ENCODE data around the gene PLAC1.

PLAC1 gene

GRCh38 chrX:134570899-134571298, 87.4 kb downstream of the PLAC1 start:
- H3K27ac Mint-ChIP-seq: no peak overlapping the region
- no peaks in the 10 kb centered on the region for H3K9me3 Mint-ChIP-seq
- peaks cover 12% of the 10 kb centered on the region for H3K4me1 Mint-ChIP-seq (ENCODE audit: low read depth)
- H3K4me3 Mint-ChIP-seq: no peak overlapping the region
- peaks cover 5% of the 10 kb centered on the region for H3K27me3 Mint-ChIP-seq (ENCODE audit: low read depth)
- H3K36me3 Mint-ChIP-seq (ENCODE audit: low read depth): no peaks in the 10 kb centered on the region
- no peak for DNase-seq (ENCODE audit: low spot score)

GRCh38 chrX:134570509-134570846, 87.8 kb downstream of the PLAC1 start:
- DNase-seq (ENCODE audit: low spot score): no peak
- Mint-ChIP-seq H3K27ac (no peak overlapping the region), H3K4me3 (no peak overlapping the region), H3K27me3 (ENCODE audit: low read depth) (peaks cover 5% of the 10 kb centered on the region), H3K36me3 (ENCODE audit: low read depth) (no peaks in the 10 kb centered on the region), H3K4me1 (ENCODE audit: low read depth) (peaks cover 12% of the 10 kb centered on the region), H3K9me3 (no peaks in the 10 kb centered on the region)

- H3K4me1 Mint-ChIP-seq (ENCODE audit: low read depth): peaks cover 12% of the 10 kb centered on the region
- no peak for DNase-seq (ENCODE audit: low spot score)
- no peaks in the 10 kb centered on the region for H3K9me3 Mint-ChIP-seq
- H3K4me3 Mint-ChIP-seq: no peak overlapping the region
- no peaks in the 10 kb centered on the region for H3K36me3 Mint-ChIP-seq (ENCODE audit: low read depth)
- no peak overlapping the region for H3K27ac Mint-ChIP-seq
- peaks cover 5% of the 10 kb centered on the region for H3K27me3 Mint-ChIP-seq (ENCODE audit: low read depth)
These were observed 89.0 kb downstream of the PLAC1 start for GRCh38 chrX:134569306-134569705.

- Mint-ChIP-seq H3K36me3 (ENCODE audit: low read depth) (no peaks in the 10 kb centered on the region), H3K9me3 (no peaks in the 10 kb centered on the region), H3K4me1 (ENCODE audit: low read depth) (peaks cover 12% of the 10 kb centered on the region), H3K27me3 (ENCODE audit: low read depth) (peaks cover 3% of the 10 kb centered on the region), H3K4me3 (no peak overlapping the region), H3K27ac (no peak overlapping the region)
- DNase-seq (ENCODE audit: low spot score): no peak
These were observed 89.8 kb downstream of the PLAC1 start for GRCh38 chrX:134568285-134569016.

GRCh38 chrX:134566506-134566905, 91.8 kb downstream of the PLAC1 start:
- Mint-ChIP-seq H3K4me3 (no peak overlapping the region), H3K27me3 (ENCODE audit: low read depth) (peaks cover 5% of the 10 kb centered on the region), H3K4me1 (ENCODE audit: low read depth) (peaks cover 12% of the 10 kb centered on the region)

GRCh38 chrX:134562002-134562401, 96.3 kb downstream of the PLAC1 start:
- Mint-ChIP-seq H3K27me3 (ENCODE audit: low read depth) (peaks cover 13% of the 10 kb centered on the region), H3K9me3 (no peaks in the 10 kb centered on the region), H3K36me3 (ENCODE audit: low read depth) (no peaks in the 10 kb centered on the region), H3K4me3 (no peak overlapping the region), H3K4me1 (ENCODE audit: low read depth) (peaks cover 4% of the 10 kb centered on the region), H3K27ac (no peak overlapping the region)
- no peak for DNase-seq (ENCODE audit: low spot score)

More at GRCh38 chrX:134566506-134566905, 91.8 kb downstream of the PLAC1 start:
- no peak for DNase-seq (ENCODE audit: low spot score)
- no peaks in the 10 kb centered on the region for H3K9me3 Mint-ChIP-seq
- H3K36me3 Mint-ChIP-seq (ENCODE audit: low read depth): no peaks in the 10 kb centered on the region
- H3K27ac Mint-ChIP-seq: no peak overlapping the region

- H3K4me3 Mint-ChIP-seq: no peak overlapping the region
- DNase-seq (ENCODE audit: low spot score): no peak
- peaks cover 7% of the 10 kb centered on the region for H3K4me1 Mint-ChIP-seq (ENCODE audit: low read depth)
- H3K36me3 Mint-ChIP-seq (ENCODE audit: low read depth): no peaks in the 10 kb centered on the region
- H3K27ac Mint-ChIP-seq: no peak overlapping the region
- no peaks in the 10 kb centered on the region for H3K9me3 Mint-ChIP-seq
- peaks cover 35% of the 10 kb centered on the region for H3K27me3 Mint-ChIP-seq (ENCODE audit: low read depth)
These were observed 100.1 kb downstream of the PLAC1 start for GRCh38 chrX:134558133-134558532.

- no peak for DNase-seq (ENCODE audit: low spot score)
- Mint-ChIP-seq H3K9me3 (no peaks in the 10 kb centered on the region), H3K36me3 (ENCODE audit: low read depth) (no peaks in the 10 kb centered on the region), H3K4me3 (no peak overlapping the region), H3K4me1 (ENCODE audit: low read depth) (peaks cover 14% of the 10 kb centered on the region), H3K27ac (no peak overlapping the region), H3K27me3 (ENCODE audit: low read depth) (peaks cover 31% of the 10 kb centered on the region)
These were observed 104.0 kb downstream of the PLAC1 start for GRCh38 chrX:134554291-134554690.

GRCh38 chrX:134552351-134552750, 105.9 kb downstream of the PLAC1 start:
- H3K36me3 Mint-ChIP-seq (ENCODE audit: low read depth): peaks cover 2% of the 10 kb centered on the region
- H3K9me3 Mint-ChIP-seq: no peaks in the 10 kb centered on the region
- H3K27me3 Mint-ChIP-seq (ENCODE audit: low read depth): peaks cover 29% of the 10 kb centered on the region
- no peak overlapping the region for H3K27ac Mint-ChIP-seq
- no peak for DNase-seq (ENCODE audit: low spot score)
- H3K4me3 Mint-ChIP-seq: no peak overlapping the region
- peaks cover 26% of the 10 kb centered on the region for H3K4me1 Mint-ChIP-seq (ENCODE audit: low read depth)

- no peak for DNase-seq (ENCODE audit: low spot score)
- peaks cover 27% of the 10 kb centered on the region for H3K27me3 Mint-ChIP-seq (ENCODE audit: low read depth)
- H3K9me3 Mint-ChIP-seq: no peaks in the 10 kb centered on the region
- no peak overlapping the region for H3K27ac Mint-ChIP-seq
- peaks cover 7% of the 10 kb centered on the region for H3K36me3 Mint-ChIP-seq (ENCODE audit: low read depth)
- H3K4me3 Mint-ChIP-seq: peak overlapping the region; percentile 18
- H3K4me1 Mint-ChIP-seq (ENCODE audit: low read depth): peaks cover 26% of the 10 kb centered on the region
These were observed 106.8 kb downstream of the PLAC1 start for GRCh38 chrX:134551376-134552048.

GRCh38 chrX:134548257-134549201, 109.7 kb downstream of the PLAC1 start:
- H3K9me3 Mint-ChIP-seq: no peaks in the 10 kb centered on the region
- H3K4me1 Mint-ChIP-seq (ENCODE audit: low read depth): peaks cover 19% of the 10 kb centered on the region
- H3K27me3 Mint-ChIP-seq (ENCODE audit: low read depth): peaks cover 12% of the 10 kb centered on the region
- peak overlapping the region; percentile 97 for H3K4me3 Mint-ChIP-seq
- peak; percentile 7 for DNase-seq (ENCODE audit: low spot score)
- H3K36me3 Mint-ChIP-seq (ENCODE audit: low read depth): peaks cover 12% of the 10 kb centered on the region
- peak overlapping the region; percentile 98 for H3K27ac Mint-ChIP-seq

- no peak overlapping the region for H3K4me3 Mint-ChIP-seq
These were observed 111.1 kb downstream of the PLAC1 start for GRCh38 chrX:134547047-134547679.

GRCh38 chrX:134546187-134546586, 112.1 kb downstream of the PLAC1 start:
- Mint-ChIP-seq H3K4me1 (ENCODE audit: low read depth) (peaks cover 29% of the 10 kb centered on the region), H3K36me3 (ENCODE audit: low read depth) (peaks cover 12% of the 10 kb centered on the region), H3K4me3 (no peak overlapping the region), H3K27ac (no peak overlapping the region), H3K9me3 (no peaks in the 10 kb centered on the region), H3K27me3 (ENCODE audit: low read depth) (peaks cover 11% of the 10 kb centered on the region)
- DNase-seq (ENCODE audit: low spot score): no peak

More at GRCh38 chrX:134547047-134547679, 111.1 kb downstream of the PLAC1 start:
- DNase-seq (ENCODE audit: low spot score): no peak
- Mint-ChIP-seq H3K9me3 (no peaks in the 10 kb centered on the region), H3K4me1 (ENCODE audit: low read depth) (peaks cover 28% of the 10 kb centered on the region), H3K36me3 (ENCODE audit: low read depth) (peaks cover 12% of the 10 kb centered on the region), H3K27me3 (ENCODE audit: low read depth) (peaks cover 11% of the 10 kb centered on the region), H3K27ac (no peak overlapping the region)
